ENCODE data around the gene PCID2.

PCID2 gene

DNA sequence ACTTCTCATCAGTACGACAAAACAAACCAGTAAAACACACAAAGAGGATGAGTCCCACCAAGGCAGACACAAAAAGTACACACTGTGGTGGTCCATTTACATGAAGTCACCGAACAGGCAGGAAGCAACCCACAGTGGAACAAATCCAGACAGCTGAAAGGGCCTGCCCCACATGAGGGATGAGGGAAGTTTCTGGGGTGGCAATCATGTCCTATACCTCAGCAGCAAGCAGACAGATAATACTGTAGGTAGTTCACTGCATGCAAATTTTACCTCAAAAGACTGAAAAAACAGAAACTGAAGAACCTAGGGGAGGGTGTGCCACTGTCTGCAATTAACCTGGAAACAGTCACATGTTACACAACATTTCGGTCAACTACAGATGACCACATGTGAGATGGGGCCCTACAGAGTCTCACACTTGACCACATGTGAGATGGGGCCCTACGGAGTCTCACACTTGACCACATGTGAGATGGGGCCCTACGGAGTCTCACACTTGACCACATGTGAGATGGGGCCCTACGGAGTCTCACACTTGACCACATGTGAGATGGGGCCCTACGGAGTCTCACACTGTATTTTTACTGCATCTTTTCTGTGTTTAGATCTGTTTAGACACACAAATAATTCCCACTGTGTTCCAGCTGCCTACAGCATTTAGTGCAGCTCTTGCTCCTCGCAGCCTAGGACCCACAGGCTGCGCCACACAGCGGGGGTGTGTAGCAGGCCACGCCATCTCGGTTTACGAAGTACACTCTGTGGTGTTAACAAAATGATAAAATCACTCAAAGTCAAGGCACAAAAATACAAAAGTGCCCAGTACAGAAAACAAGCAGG, 22.2 kb downstream of the PCID2 start:
- no peak for DNase-seq

DNA sequence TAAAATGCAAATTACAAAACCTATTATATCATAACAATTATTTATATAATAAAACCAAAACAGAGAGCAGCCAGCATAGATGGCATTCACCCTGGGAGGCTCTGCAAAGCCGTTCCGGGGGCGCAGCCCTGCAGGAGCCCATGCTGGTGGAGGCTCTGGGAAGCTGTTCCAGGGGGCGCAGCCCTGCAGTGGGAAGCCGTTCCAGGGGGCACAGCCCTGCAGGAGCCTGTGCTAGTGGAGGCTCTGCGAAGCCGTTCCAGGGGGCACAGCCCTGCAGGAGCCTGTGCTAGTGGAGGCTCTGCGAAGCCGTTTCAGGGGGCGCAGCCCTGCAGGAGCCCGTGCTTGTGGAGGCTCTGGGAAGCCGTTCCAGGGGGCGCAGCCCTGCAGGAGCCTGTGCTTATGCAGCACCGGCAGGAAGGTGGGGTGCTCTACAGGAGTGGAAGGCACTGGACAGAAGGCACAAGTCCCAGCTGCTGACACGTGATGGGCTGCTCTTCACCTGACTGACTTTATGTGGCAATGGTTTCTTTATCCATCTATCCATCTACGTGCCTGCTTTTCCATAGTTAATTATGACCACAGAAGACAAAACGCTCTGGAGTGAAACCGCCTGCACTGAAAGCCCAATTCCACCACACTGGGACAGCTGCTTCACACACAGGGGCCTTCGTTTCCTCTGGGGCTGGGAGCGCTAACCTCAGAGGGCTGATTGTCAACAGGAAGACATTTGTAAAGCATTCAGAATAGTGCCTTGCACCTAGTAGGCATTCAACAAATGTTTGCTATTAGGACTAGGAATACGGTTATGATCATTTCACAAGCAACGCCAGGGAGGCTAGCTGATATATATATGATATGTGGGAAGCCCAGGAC, 23.7 kb downstream of the PCID2 start:
- no peak for DNase-seq

DNA sequence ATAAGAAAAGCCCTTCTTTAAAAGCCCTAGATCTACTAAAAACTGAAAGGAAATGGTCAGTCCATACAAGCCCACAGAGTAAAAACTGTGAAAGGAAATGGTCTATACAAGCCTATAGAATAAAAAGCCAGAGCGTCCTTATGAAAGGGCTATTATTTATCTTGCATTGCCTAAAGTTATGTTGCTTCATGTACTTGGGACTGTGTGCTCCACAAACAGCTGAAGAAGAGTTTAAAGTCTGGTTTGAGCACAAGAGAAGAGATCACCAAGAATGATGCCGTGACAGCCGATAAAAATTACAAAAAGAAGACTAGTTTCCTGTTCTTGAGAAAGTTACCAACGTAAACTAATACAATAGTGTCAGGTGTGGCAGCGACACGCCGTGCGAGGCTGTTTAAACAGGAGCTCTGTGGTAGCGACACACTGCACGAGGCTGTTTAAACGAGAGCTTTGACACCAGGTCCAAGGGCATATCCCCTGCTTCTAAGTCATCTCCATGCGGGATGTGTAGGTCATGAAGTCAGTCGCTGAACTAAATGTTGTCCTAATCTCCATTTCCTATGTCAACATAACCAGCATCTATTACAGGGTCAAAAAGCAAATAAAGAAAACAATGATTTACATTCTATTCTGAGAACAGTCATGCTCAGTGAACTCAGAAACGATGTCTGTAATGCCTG, 24.9 kb downstream of the PCID2 start:
- no peak for DNase-seq

DNA sequence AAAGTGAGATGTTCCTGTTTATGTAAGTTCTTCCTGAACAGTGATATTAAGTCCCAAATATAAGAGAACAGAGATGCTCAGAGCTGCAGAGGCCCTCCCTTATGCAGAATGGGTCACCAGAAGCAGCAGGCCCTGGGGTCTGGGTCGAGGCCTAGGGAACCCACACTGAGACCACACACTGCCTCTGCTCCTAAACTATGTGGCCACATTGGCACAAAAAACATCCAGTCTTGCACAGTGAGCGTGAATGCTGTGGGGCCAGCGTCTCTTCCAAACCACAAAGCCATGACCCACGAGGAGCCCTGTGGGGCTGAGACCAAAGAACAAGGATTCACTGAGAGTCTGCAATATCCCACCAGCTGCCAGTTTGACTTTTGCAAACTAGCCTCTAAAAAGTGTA, 26.4 kb downstream of the PCID2 start:
- no peak for DNase-seq

DNA sequence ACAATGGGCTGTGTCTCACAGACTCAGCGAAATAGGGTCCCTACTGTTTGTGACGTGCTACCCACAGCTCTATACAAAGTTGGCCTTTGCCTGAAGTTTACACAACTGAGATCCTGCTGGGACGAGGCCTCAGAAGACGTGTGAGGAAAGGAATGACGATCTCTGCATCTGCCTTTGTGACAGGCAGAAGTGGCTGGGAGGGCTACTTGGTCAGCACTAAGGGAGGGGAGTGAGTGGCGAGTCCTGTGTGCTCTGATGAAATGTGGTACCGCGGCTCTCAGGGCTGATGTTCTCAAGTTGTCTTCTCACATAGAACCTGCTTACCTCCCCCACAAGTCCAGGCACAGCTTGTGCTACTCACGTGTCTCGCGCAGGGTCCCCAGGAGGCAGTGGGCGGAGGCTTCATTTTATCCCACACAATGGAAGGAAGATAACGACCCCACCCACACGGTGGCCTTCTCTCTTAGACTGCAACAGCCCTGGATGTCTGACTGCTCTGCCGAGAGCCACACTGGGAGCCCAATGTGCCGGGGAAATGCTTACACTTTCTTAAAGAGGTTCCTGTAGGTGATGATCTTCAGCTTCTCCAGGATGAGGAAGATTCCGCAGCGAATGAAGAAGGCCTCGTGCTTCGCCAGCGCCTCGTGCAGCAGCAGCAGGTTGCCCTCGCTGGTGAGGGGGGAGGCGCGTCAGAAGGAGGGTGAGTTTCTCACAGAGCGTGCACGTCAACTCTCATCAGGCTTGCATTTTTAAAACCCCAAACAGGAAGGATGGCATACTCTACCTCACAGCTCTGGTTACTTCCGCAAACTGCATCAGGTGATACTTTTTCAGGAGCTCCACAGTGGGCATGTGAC, 28.9 kb downstream of the PCID2 start:
- DNase-seq, result no peak

DNA sequence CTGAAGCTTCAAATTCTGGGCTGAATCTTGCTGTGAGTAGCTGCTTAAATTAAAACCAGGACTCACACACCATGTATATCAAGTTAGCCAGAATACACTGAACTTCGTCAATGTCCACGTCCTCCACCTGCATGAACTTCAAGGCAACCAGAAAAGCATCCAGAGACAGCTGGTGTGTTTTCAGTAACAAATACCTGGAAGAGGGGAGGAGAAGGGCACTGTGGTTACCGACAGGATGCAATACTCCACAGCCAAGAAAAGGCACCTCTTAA, 29.6 kb downstream of the PCID2 start:
- no peak for DNase-seq

DNA sequence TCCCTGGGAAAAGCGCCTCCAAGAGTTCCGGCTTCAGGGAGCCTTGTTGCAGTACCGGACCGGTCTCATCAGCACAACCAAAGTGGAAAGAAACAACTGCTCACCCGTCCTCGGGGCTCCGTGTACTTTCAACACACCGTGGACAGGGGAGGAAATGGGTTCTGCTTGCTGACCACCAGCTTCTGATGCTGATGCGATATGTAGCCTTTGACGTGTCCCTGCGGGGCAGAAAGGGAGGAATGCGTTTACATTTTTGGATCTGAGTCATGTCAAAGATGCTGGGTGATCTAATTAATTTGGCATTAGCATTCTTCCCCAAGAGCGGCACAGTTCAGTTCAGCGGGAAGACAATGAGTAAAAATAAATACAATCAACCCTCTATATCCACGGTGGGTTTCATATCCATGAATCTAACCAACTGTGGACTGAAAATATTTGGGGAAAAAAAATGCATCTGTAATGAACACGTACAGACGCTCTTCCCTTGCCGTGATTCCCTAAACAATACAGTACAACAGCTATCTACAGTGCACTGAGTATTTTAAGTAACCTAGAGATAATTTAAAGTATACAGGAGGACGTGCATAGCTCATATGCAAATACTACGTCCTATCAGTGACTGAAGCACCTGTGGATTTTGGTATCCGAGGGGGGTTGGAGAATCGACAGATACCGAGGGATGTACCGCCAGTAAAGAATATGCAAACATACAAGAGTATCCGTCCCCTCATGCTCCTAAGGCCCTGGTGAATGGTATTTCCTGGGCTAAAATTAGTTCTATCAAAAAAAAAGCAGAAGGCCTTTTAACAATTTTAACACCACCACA, 30.2 kb downstream of the PCID2 start:
- DNase-seq, result no peak

DNA sequence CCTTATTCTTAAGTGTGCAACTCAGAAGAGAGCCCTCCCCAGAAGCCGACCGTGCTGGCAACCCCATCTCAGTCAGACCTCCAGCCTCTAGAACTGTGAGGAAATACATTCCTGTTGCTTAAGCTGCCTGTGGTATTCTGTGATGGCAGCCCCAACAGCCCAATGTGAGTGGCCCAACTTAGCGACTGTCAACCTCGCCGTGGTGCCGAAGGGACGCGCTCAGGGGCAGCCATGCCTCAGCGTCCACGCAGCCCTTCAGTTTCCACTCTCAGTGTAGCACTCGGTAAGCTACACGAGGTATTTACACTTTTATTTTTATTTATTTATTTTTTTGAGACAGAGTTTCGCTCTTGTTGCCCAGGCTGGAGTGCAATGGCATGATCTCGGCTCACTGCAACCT, 31.6 kb downstream of the PCID2 start:
- no peak for DNase-seq

DNA sequence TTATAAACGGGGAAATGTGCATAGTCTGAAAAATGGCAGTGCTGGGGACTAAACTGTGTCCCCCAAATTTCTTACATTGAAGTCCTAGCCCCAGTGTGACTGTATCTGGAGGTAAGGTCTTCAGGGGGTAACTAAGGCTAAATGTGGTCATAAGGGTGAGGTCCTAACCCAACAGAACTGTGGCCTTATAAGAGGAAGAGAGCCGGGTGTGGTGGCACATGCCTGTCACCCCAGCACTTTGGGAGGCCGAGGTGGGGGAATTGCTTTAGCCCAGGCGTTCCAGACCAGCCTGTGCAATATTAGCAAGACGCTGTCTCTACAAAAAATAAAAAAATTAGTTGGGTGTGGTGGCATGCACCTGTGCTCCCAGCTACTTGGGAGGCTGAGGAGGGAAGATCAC, 32.2 kb downstream of the PCID2 start:
- DNase-seq, result no peak

DNA sequence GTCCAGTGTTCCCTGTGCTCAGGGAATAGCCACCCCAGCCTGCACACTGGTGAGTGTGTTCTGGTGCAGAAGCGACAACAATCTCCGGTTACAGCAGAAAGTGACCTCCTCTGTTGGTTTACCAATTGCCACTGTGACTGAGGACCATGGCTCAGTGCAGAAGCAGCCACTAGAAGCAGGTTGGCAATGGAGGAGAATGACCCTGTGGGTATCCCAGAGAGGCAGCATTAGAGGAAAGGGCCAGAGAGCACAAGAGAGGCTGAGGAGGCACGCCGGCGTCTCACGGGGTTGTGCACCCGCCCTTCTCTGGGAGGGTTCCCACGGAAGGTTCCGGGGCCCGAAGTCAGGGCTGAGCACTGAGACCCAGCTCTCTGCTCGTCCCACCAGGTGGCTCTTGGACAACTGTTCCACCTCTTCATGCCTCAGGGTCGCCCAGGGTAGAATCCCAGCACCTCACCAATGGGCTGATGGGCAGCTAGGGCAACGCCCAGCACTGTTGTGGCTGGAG, 36.0 kb downstream of the PCID2 start:
- no peak for DNase-seq

DNA sequence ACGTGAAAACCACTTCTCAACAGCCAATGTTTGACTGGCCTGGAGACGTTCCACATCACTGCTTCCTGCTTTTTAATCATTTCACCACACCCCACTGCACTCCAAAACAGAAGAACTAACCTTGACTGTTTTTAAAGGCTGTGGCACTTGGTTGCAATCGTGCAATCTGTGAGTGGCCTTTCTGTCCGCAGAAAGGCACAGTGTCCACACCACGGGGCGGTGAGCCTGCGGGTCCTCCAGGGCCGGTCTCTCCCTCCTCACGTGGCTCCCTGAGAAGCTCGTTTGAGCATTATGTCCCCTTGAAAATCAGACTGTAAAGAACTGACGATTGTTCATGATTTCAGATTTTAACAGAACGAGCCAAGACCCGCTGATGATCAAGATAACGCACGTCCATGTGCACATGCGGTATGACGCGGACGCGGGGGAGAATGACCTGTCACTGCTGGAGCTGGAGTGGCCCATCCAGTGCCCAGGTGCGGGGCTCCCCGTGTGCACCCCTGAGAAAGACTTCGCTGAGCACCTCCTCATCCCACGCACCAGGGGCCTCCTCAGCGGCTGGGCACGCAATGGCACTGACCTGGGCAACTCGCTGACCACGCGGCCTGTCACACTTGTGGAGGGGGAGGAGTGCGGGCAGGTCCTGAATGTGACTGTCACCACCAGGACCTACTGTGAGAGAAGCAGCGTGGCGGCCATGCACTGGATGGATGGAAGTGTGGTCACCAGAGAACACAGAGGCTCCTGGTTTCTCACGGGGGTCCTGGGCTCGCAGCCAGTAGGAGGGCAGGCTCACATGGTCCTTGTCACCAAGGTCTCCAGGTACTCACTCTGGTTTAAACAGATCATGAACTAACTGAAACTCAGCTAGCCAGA, 37.0 kb downstream of the PCID2 start:
- no peak for DNase-seq

DNA sequence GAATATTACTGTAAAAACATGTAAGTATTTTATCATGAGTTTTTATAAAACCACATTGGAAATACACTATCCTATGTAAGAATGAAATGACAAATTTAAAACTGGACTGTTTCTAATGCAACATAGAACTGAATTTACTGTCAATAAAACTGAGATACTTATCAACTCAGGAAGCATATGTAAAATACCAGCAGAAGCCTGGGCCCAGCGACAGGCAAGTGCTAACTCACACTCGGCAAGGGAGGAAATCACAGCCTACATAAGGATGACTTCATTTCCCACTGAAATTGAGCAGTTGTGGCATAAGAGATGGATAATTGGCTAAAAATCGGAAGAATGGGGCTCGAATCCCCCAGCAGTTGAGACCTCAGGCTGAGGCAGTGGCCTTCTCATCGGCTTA, 38.0 kb downstream of the PCID2 start:
- DNase-seq, result no peak

DNA sequence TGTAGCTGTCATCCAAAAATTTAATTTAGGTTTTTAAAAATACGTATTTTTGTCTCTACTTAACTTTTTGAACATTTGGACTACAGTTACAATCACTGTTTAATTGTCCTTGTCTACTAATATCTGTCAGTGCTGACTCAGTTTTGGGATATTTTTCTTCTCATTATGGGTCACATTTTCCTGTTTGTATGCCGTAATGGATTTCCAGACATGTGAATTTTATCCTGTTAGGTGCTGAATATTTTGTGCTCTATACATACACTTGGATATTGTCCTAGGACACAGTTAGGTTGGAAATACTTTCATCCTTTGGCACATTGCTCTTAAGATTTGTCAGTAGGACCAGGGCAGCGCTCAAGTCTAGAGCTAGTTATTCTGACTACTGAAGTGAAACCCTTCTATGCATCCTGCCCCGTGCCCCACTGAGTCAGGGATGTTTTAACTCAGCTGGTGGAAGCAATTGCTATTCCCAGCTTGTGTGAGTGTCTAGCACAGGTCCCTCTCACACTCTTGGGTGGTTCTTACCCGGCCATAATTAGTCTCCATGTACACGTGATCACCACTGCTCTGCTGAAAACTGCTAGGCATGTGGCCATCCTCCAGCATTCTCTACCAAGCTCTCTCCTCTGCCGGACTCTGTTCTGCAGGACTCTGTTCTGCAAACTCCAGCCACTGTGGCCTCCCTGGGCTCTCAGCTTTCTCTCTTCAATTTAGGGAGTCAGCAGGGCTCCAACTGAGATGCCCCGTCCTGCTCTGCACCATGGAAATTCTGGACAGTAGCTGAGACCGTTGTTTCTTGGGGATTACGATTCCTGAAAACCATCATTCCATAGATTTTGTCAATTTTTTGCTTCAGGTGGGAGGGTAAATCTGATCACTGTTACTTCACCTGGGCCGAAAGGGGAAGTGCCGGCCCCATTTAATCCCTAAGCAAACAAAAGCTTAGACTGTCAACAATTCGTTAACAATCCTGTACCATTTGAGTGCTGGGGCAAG, 38.9 kb downstream of the PCID2 start:
- DNase-seq, result no peak

DNA sequence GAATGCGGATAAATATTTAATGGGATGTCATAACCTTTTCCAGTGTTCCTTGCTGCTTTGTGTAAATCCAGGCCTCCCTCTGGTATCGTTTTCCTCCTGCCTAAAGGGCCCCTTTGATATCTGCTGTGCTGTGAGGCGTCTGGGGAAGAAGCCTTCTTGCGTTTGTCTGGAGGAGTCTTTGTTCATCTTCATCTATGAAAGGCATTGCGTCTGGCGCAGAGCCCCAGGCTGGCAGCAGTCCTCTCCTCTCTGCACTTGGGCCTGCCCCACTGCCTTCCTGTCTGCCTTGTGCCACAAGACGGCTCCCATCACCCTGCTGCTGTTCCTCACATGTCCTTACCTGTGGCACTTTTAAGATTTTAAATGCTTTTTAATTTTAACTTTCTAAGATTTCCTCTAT, 40.3 kb downstream of the PCID2 start:
- no peak for DNase-seq

DNA sequence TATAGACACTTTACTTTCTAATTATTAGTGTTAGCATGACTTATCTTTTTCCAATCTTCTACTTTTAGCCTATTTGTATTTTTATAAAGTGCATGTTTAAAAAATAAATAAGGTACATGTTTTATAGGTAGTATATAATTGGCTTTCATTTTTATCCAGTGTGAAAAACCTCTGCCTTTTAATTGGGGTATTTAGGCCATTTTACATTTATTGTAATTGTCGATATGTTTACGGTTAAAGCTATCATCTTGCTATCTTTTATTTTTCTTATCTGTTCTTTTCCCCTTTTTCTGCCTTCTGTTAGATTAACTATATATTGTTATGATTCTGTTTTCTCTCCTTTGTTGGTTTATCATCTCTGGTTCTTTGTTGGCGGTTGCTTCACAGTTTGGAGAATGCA, 40.9 kb downstream of the PCID2 start:
- DNase-seq, result no peak

DNA sequence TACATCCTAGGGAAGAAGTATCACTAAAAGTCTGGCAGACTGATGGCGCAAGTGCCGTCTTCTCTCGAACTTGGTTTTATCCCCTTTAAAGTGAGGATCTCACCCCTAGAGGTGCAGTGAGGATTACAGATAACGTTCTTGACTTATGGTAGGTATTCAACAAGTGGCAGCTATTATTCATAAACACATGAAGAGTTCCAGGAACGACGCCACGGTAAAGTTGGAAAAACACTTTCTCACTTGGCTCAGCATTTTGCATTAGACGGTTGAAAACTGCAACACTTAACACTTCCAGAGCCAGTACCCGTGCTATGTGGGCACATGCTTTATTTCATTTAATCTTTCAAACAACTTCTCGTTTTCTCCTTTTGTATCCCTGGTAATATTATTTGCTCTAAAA, 41.3 kb downstream of the PCID2 start:
- no peak for DNase-seq

DNA sequence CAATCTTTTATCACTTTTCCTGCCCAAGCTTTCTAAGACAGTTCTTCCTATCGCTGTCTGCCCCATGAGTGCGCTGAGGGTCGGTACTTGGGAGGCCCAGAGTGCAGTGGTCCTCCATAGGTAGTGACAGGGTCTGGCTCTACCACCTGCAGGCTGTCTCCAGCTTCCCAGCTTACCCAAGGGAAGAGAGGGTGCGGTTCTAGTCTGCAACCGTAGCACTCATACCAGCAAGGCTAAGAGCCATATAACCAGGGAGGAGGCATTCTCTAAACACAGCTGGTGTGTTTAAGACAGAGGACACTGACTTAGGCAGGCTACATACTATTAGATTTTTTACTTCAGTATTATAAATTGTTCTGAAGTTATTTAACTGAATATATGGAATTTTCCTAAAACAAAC, 41.8 kb downstream of the PCID2 start:
- DNase-seq, result no peak

DNA sequence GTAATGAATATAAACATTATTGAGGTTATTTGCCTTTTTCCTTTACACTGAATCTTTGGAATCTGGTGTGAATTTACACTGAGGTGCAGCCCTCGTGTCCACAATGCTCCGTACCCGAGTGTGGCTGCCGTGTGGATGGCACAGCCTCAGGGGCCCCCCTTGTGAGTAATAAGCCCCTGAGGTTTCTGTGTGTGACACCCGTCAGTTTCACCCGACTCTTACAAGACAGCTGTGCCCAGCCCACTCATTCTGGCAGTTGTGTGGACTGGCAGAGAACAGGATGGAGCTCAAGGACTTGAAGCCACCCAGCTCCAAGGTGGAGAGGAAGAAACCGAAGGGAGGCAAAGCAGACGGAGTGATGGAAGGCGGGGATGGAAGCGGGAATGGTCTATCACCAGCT, 42.2 kb downstream of the PCID2 start:
- DNase-seq, result no peak

DNA sequence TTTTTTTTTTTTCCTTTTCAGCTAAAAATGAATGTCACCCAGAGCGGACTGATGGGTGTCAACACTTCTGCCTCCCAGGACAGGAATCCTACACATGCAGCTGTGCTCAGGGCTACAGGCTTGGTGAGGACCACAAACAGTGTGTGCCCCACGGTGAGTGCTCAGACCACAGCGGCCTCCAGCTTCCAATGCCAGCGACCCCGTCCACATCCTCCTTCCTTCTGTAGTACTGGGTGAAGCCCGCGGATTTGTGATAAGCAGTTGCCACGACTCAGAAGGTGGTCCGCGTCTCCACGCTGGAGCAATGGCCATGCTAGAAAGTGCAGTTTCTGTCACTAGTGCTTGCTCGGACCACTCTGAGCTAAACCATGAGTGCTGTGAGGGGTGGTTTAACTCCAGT, 44.0 kb downstream of the PCID2 start:
- peak; percentile 8 for DNase-seq

Data from MV-4-11 (cell line).